DMS53 (cell line): ENCODE results near the gene TRAPPC2L.
A peak's percentile ranks its signal among the peaks of the same experiment; 100 is the strongest.
"Not testable (repeated sequence)": the region's sequence is repeated elsewhere in the genome, so short reads cannot be mapped to it uniquely, and the experiment has no call there.

Experiments used
- DNase-seq: peaks from one replicate; lab custom pipeline; 2025; lab: John Stamatoyannopoulos, UW

Gene TRAPPC2L

DNA sequence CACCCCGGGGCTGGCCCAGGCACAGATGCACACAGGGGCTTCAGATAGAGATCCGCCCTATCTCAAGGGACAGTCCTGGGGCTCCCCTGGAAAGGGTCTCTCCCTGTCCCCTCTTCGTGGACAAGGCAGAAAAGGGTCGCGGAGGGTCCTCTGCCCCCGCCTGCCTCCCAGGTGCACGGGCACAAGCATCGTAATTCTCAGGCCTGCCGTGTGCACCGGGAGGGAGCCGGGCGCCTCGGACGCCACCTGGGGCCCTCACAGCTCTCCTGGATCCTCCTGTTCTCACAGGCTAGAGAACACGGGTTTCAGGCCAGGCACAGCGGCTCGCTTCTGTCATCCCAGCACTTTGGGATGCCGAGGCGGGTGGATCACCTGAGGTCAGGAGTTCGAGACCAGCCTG, 21.4 kb downstream of the TRAPPC2L start:
- DNase-seq = no peak

DNA sequence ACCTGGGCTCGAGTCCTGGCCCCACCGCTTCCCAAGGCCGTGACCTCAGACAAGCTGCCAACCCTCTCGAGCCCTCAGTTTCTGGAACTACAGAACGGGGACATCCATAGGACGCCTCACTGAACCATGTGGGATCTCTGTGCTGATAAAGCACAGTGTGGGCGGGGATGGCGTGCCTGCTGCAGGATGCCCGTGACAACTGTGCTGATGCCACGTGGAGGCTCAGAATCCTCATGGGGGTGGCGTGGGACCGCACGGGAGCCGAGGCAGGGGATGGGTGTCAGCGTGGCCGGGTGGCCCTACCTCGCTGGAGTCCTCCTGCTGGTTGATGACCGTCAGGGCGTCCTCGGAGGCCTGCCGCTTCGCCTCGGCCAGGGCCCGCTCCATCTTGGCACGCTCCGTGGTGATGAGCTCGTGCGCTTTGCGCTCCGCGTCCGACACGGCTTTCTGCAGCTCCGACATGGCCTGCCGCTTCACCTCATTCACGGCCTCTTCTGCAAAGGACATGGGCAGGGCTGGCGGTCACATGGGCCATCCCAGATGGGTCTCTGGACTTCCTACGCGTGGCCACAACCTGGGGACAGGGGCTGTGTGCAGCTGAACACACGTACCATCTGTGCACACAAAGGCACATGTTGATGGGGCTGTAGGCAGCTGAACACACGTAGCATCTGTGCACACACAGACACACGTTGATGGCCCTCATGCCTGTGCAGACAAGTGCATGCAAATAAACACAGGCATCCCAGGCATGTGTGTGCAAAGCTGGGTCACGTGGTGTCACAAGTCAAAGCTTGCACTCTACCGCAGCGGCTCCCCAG, 22.2 kb downstream of the TRAPPC2L start:
- peak; percentile 13 for DNase-seq

DNA sequence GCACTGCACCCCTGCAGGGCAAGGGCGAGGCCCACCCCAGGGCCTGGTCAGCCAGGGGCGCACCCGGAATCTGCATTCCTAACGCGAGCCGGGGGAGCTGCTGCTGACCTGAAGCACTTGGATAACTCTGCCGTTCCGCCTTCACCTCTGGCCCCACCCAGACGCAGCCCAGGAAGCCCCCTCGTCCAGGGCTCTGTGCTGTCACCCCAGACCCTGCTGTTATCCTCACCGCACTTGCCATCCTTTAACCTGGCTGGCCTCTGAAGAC, 22.8 kb downstream of the TRAPPC2L start:
- no peak for DNase-seq

DNA sequence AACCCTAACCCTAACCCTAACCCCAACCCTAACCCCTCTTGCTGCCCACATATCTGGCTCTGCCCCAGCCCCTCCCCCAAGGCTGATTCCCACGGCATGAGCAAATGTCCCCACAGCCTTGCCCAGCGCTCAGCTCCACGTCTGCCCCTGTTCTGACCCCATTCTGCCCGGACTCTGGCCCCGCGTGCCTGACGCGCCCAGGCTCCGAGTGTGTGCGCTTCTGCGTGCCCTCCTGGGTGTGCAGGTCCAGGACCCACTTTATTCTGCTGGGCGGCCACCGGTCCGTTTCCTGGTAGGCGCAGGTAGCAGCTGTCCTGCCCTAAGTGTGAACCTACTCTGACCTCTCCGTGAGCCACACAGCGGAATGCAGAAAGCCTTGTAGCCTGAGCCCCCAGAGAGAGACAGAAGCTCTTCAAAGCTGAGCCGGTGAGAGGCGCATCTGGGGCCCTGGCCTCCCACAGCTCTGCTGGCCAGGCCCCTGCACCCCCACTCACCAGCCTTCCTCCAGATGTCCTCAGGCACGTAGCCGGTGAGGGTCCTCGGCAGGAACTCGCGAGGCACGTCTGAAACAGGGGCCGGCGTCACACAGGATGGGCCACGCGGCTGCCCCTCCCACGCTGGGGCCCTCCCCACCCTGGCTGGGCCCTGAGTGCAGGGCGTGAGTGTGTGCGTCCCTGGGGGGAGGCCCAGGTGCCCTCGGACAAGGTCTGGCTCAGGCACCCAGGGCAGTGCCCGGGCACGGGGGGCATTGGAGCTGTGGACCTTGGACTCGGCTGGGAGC, 23.5 kb downstream of the TRAPPC2L start:
- DNase-seq = no peak

DNA sequence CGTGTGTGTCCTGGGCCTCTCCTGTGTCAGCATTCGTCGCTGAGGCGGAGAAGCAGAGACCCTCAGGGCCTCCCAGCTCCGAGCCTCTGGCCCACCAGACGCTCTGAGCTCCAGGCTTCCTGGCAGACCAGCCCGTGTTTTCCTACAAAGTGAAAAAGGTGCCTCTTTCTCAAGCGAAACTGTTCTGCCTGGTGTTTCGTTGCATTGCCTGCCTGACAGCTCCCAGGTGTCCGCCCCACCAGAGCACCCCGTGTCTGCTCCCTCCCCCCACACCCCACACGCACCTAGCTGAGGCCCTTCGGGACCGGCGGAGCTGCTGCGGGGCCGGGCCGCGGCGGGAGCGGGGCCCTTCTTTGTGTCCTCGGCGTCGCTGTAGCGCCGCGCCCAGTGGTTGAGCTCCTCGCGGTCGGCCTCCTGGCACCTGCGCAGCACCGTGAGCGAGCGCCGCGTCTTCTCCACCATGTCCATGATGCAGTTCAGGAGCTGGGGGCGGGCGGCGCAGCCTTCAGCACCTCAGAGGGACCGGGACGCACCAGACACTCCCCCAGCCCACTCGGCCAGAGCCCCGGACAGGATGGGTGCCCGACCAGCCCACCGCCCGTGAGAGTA, 24.2 kb downstream of the TRAPPC2L start:
- no peak for DNase-seq

DNA sequence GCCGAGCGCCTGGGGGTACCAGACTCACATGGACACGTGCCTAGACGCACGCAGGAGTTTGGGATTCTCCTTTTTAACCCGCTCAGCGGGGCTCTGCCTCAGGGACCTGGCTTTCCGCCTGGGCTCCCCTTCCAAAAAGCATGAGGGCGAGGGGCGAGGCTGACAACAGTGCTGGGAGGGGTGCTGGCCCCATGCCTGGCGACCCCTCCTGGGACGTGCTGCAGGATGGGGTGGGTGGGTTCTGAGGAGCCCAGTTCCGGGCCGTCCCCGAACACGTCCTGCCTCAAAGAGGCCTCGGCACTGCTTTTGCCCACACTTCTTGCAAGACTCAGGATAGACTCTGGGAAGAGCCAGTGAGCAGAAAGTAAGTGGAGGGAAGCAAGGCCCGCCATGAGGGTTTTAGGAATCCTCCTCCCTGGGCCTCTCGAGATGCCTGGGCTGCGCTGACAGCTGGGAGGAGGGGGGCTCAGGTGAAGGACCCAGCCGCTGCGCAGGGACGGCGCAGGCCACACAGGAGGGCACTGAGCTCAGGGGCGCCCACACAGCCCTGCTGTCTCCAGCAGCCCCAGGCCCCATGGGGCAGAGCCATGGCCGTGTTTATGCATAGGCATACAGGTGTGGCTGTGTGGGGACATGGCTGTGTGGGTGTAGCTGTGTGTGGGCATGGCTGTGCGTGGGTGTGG, 24.9 kb downstream of the TRAPPC2L start:
- DNase-seq = no peak

DNA sequence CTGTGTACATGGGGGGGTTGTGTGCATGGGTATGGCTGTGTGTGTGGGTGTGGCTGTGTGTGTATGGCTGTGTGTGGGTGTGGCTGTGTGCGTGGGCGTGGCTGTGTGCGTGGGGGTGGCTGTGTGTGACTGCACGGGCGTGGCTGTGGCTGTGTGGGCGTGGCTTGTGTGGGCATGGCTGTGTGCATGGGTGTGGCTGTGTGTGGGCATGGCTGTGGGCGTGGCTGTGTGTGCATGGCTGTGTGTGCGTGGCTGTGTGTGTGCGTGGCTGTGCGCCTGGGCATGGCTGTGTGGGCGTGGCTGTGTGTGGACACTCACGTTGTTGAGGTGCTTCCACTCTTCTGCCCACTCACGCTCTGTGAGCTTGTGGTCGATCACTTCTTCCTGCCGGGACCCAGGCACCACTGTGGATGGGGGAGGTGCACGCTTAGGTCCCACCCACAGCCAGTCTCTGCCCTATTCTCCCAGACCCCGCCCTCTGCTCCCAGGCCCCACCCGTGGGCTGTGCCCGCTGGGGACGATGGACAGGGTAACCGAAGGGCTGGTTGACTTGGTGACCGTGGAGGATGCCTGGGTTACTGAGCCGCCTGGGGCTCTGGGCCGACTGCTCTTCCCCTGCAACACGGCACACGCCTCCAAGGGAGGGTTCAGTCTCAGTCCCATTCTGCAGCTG, 25.6 kb downstream of the TRAPPC2L start:
- DNase-seq = peak; percentile 13

DNA sequence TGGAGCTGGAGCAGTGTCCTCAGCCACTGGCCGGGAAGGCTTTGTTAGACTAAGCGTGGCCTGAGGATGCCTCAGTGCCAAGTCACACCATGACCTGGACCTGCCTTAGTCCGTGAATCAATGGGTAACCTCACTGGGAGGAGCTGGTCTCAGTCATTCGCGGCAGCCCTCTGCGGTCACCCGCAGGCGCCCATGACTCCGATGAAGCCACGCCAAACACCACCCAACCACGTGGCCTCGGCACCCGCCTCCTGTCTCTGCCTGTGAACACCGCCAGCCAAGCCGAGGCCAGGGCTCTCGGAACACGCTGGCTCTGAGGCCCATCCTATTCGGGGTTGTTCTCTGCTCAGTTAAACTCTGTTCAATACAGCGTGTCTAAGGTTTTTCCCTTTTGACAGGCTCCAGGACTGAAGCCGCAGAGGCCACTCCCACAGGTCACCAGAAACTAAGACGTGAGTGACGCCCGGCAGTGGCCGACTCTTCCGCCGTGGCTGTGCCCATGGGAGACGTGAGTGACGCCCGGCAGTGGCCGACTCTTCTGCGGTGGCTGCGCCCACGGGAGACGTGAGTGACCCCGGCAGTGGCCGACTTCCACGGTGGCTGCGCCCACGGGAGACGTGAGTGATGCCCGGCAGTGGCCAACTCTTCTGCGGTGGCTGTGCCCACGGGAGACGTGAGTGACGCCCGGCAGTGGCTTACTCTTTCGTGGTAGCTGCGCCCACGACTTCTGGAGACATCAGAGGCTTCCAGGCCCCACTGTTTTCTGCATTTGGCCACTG, 26.4 kb downstream of the TRAPPC2L start:
- no peak for DNase-seq

DNA sequence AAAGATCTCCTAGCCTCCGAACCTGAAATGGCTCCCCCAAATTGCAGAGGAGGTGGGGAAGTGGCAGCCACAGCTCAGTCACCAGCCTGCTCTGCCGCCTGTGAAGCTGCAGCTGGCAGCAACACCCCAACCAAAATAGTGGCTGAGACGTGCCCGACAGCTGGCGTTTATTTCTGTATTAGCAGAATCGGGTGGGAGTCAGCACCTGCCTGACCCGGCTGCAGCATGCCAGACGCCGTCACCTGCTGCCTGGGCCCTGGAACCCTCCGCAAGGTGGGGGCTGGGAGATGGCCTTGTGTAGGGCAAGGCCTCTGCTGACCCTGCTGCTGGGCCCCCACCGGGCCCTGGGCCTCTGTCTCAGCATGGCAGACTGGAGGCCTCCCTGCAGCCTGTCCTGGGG, 27.0 kb downstream of the TRAPPC2L start:
- no peak for DNase-seq

DNA sequence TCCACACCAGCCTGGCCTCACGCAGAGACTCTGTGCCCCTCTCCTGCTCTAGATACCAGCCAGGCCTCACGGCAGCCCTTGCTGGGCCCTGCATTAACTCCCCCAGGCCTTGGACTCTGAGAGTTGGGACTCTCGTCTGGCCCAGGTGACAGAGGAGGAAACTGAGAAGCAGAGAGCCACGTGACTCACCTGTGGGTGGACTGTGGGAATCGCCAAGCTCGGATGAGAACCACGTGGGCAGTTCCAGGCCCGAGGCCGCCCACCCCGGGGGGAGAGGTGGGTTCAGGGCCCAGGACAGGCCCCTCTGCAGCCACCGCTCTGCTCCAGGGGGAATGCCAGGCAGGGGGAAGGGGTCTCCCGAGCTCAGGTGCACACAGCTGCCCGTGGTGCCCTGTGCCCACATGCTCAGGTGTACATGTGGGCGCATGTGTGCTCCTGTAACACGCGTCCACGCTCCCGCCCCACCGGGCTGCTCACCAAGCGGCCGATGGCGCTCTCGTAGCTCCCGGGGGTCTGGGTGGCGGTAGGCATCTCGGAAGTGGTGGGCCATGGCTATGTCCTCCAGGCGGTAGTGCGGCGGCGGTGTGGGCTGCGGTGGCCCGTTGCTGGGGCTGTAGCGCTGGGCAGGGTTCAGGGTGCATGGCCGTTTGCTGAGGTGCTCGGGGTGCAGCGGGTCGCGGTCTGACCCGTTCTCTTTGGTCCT, 27.8 kb downstream of the TRAPPC2L start:
- DNase-seq = no peak

DNA sequence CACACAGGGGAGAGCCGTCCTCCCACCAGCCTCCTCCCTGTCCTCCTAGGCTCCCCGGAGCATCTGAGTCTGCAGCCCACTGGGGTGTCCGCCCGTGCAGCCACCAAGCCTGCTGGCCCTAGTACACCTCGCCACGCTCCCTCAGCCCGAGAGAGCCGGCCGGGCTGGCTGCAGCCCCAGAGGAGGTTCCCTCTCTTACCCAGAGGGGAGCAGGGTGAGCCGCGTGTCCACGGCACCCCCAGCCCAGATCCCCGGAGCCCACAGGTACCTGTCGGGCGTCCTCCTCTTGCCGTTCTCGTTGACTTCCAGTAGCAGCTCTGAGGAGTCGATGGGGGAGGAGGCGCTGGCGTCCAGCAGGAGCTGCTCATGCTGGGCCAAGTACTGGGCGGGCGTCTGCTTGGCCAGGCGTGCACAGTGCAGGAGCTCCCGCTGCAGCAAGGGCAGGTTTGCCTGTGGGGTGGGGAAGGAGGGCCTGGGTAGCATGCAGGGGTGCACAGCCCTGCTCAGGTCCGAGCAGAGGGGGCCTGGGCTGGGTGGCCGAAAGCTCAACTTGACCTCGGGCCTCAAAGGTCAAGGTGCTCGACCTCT, 28.9 kb downstream of the TRAPPC2L start:
- no peak for DNase-seq

DNA sequence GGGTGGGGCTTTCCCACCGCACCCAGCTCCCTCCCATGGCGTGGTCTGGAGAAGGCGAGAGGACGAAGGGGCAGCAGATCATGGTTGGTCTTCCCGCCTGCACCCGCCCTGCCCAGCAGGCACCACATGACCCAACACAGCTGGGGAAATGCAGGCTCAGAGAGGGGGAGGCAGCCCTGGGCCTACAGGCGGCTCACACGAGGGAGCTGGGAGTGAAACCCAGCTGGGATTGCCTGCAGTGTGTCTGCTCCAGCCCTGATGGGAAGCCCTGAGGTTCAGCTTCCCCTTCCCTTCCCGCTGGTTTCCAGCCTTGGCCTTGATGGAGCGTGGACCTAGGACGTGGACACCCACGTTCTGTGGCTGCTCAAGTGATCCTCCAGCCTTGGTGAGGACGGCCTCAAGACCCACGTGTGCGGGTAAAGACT, 29.5 kb downstream of the TRAPPC2L start:
- DNase-seq = no peak

DNA sequence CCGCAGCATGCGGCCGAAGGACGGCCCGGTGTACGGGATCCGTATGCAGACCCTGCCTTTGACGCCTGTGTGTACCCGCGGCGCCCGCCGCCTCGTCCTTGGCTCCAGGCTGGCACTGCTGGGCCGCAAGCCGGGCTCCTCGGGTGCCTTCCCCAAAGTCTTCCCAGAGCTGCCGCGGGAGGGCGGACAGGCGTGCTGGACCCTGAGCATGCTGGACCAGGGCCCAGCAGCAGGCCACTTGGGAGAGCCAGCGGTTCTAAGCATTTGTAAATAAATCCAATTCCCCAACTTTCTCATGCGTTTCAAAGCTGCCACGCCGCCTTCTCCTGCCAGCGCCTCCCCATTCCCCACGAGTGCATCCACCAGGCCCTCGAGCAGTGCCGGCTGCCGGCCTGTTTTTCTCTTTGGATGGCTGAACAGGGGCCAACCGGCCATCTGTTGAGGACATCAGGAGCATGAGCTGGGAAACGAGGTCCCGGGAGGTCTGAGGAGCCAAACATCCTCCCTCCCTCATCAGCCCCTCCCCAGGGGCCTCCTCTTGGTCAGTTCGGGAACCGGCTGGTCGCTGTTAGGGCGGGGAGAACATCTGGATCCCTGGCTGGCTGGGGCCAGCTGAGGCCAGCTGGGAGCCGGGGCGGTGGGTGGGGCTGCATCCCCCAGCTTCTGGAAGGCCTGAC, 30.1 kb downstream of the TRAPPC2L start:
- DNase-seq = no peak

DNA sequence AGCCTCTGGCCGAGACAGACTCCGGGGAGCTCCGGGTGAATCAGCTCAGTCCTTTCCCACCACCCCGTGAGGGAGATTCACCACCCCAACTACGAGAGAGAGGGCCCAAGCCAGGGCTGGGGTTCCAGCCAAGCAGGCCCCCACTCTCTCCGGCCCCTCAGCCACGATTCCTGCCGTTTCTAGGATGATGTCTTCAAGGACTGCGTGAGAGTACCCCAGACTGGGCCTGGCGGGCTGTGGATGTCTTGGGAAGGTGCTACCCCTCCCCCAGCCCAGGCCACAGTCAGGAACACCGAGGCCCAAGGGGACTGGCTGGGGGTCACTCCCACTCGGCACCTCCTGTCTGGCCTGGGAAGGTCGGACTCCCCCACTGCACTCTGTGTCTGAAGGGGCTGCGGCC, 31.1 kb downstream of the TRAPPC2L start:
- no peak for DNase-seq

DNA sequence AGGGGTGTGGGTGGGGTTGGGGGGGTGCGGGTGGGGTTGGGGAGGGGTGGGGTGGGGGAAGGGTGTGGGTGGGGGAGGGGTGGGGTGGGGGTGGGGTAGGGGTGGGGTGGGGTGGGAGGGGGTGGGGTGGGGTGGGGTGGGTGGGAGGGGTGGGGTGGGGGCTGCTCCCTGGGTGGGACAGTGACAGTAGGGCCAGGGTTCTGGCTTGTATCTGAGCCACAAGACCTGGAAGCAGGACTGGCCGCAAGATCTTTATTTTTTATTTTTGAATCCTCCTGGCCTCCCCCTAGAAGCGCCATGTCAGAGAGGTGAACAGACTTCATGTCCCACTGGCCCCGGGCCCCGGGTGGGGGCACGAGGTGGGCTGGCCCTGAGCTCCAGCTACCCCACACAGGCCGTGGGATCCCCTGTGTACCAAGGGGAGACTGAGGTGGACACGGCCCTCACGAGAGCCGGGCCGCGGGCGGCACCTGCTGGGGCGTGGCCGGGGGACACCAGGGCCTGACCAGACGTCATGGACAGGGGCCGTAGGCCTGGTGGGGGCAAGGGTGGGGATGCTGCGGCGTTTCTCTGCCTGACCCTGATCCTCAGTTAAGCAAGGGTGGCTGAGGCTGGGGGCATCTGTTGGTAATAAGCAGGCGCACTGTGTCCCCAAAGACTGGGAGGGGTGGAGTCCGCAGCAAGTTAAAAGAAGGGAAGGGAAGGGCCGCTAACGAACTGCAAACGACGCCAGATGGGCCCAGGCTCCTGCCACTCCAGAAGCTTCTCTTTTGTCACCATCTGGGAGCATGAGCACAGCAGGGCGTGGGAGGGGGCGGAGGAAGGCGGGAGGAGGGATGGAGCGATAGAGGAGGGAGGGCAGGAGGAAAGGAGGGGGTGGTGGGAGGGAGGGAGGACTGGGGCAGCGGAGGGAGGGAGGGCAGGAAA, 31.8 kb downstream of the TRAPPC2L start:
- no peak for DNase-seq

DNA sequence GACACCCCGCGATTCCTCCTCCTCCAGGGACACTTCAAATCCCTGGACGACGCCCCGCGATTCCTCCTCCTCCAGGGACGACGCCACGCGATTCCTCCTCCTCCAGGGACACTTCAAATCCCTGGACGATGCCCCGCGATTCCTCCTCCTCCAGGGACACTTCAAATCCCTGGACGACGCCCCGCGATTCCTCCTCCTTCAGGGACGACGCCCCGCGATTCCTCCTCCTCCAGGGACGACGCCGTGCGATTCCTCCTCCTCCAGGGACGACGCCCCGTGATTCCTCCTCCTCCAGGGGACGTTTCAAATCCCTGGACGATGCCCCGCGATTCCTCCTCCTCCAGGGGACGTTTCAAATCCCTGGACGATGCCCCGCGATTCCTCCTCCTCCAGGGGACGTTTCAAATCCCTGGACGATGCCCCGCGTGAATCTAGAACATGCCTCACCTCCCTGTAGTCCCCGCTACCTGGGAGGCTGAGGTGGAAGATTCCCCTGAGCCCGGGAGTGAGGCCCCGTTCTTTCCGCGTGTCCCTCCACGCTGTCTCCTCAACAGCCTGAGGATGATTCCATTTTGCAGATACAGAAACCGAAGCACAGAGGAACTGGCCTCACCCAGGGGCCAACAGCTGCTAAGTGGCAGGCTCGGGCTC, 32.9 kb downstream of the TRAPPC2L start:
- DNase-seq = not testable (repeated sequence)

DNA sequence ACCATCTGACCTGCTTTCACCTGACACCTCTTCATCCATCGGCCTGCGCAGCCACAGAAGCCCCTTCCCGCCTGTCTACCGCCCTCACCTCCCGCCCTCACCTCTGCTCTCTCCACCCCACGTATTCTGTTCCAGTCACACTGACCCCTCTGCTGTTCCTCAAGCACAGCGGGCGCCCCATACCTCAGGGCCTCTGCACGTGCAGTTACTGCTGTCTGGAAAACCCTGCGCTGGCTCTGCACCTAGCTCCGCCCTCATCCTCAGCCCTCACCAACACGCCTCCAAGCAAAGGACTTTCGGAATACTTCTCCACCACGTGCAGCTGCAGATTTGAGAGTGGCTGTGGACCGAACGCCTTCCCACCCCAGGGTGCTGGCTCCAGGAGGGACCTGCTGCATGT, 34.2 kb downstream of the TRAPPC2L start:
- DNase-seq = no peak

DNA sequence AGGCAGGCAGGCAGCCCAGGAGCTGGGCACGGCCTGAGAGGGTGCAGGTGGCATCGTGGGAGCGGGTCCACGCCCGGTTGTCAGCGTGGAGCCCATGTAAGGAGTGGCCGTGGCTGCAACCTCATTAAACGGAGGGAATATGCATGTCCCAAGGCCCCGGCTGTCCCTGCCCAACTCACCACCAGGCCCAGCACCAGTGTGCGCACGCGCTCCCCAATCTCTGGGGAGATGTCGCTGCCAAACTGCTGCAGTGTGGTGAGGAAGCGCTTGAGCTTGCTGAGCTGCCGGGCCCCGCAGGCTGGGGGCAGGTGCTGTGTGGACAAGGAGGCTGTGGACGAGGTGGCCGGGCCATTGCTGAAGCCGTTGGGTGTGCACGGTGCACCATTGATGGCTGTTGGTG, 35.1 kb downstream of the TRAPPC2L start:
- DNase-seq = no peak
